NK-92 (cell line): Measurements from ENCODE around the gene NLN.
"Not testable (repeated sequence)": the region's sequence is repeated elsewhere in the genome, so short reads cannot be mapped to it uniquely, and the experiment has no call there.

ENCODE experiments used
- DNase-seq: peaks from one replicate; lab custom pipeline; 2025; ENCODE audit not compliant: unreplicated experiment; lab: John Stamatoyannopoulos, UW

The NLN gene

GRCh38 chr5:65730910-65731309 lies 8.9 kb downstream of the NLN start:
- no peak for DNase-seq

- not testable (repeated sequence) for DNase-seq
These were observed 10.0 kb downstream of the NLN start for GRCh38 chr5:65732046-65732445.

GRCh38 chr5:65734196-65734775 lies 12.3 kb downstream of the NLN start:
- not testable (repeated sequence) for DNase-seq

- no peak for DNase-seq
These were observed 12.9 kb downstream of the NLN start for GRCh38 chr5:65734921-65735320.

- DNase-seq = no peak
These were observed 14.0 kb downstream of the NLN start for GRCh38 chr5:65736011-65736410.

GRCh38 chr5:65737842-65738241 lies 15.8 kb downstream of the NLN start:
- DNase-seq = no peak

GRCh38 chr5:65738305-65738704 lies 16.3 kb downstream of the NLN start:
- DNase-seq = no peak

GRCh38 chr5:65739162-65739561 lies 17.2 kb downstream of the NLN start:
- DNase-seq = no peak

GRCh38 chr5:65742565-65743231 lies 20.7 kb downstream of the NLN start:
- no peak for DNase-seq

- no peak for DNase-seq
These were observed 27.3 kb downstream of the NLN start for GRCh38 chr5:65749221-65749844.

GRCh38 chr5:65749956-65750355 lies 28.0 kb downstream of the NLN start:
- no peak for DNase-seq

GRCh38 chr5:65750938-65751337 lies 28.9 kb downstream of the NLN start:
- DNase-seq = no peak

GRCh38 chr5:65753189-65753588 lies 31.2 kb downstream of the NLN start:
- no peak for DNase-seq

GRCh38 chr5:65758546-65759144 lies 36.6 kb downstream of the NLN start:
- DNase-seq = no peak

GRCh38 chr5:65760504-65761275 lies 38.7 kb downstream of the NLN start:
- no peak for DNase-seq

- DNase-seq = no peak
These were observed 40.2 kb downstream of the NLN start for GRCh38 chr5:65762234-65762633.

- no peak for DNase-seq
These were observed 43.6 kb downstream of the NLN start for GRCh38 chr5:65765582-65765981.

- DNase-seq = no peak
These were observed 44.2 kb downstream of the NLN start for GRCh38 chr5:65766175-65766574.

GRCh38 chr5:65766781-65767180 lies 44.8 kb downstream of the NLN start:
- DNase-seq = no peak

- no peak for DNase-seq
These were observed 45.6 kb downstream of the NLN start for GRCh38 chr5:65767565-65767964.

- DNase-seq = no peak
These were observed 46.8 kb downstream of the NLN start for GRCh38 chr5:65768723-65769346.
